Cardiac fibroblast (primary cell): ENCODE data around the gene ZC3H18.

Experiments
- DNase-seq, 2 donors: peaks; one replicate each; pipeline versions ENCODE4 v3.0.0 to v3.0.0-alpha.2; 2010; ENCODE audit warnings: low read depth in 2 of 2
- H3K4me3 ChIP-seq, 2 donors: replicated peaks in 1 of 2; 1 replicate in 1 of 2; 2 replicates in 1 of 2; pipeline ENCODE4 v1.5.1; 2011; ENCODE audit warnings: low read depth in 2 of 2, low read length in 2 of 2, mild to moderate bottlenecking in 2 of 2, moderate library complexity in 1 of 2
- CTCF ChIP-seq: IDR thresholded peaks from one replicate; pipeline ENCODE4 v1.5.1; 2011; ENCODE audit warnings: low read depth, mild to moderate bottlenecking, low read length, inconsistent platforms

Gene ZC3H18

GRCh38 chr16:88645455-88645854 lies 75.3 kb downstream of the ZC3H18 start:
- H3K4me3 ChIP-seq: no peak overlapping the region
- DNase-seq: no peak
- no peak for TF ChIP-seq CTCF

- no peak overlapping the region for H3K4me3 ChIP-seq
- DNase-seq: no peak
- no peak for TF ChIP-seq CTCF
Measured at GRCh38 chr16:88645941-88646340, 75.7 kb downstream of the ZC3H18 start.

GRCh38 chr16:88646345-88647034 lies 76.3 kb downstream of the ZC3H18 start:
- no peak for TF ChIP-seq CTCF
- no peak for DNase-seq
- no peak overlapping the region for H3K4me3 ChIP-seq

- no peak for DNase-seq
- TF ChIP-seq CTCF: no peak
- no peak overlapping the region for H3K4me3 ChIP-seq
Measured at GRCh38 chr16:88647178-88648070, 77.2 kb downstream of the ZC3H18 start.

- no peak for TF ChIP-seq CTCF
- DNase-seq: no peak
- H3K4me3 ChIP-seq: peak overlapping the region; percentile 76
Measured at GRCh38 chr16:88649195-88649923, 79.2 kb downstream of the ZC3H18 start.

GRCh38 chr16:88649924-88650748 lies 79.9 kb downstream of the ZC3H18 start:
- TF ChIP-seq CTCF: no peak
- DNase-seq: peak in 1 of 2 donors; percentile 41
- H3K4me3 ChIP-seq: peak overlapping the region; percentile 76
